ENCODE measurements around the gene DGKB.

DGKB gene

GRCh38 chr7:14751461-14751860 is 151.1 kb downstream of the DGKB start:
- TF ChIP-seq ARNT (IDR thresholded peaks at IDR 0.05) (no peak), LEF1 (IDR thresholded peaks at IDR 0.05; ENCODE audit: borderline replicate concordance) (no peak), BHLHE40 (IDR thresholded peaks at IDR 0.05; ENCODE audit: borderline replicate concordance) (no peak), FOXK2 (IDR thresholded peaks at IDR 0.05) (no peak), L3MBTL2 (conservative IDR thresholded peaks at IDR 0.05) (no peak), HDGF (IDR thresholded peaks at IDR 0.05; ENCODE audit: borderline replicate concordance) (no peak)
- ChIA-PET CTCF (no interaction called here), POLR2A (no interaction called here)
- DNase-seq (ENCODE audit: extremely low spot score): no peak

- no peak for DNase-seq (ENCODE audit: extremely low spot score)
These were observed 154.1 kb downstream of the DGKB start for GRCh38 chr7:14748461-14748860.

GRCh38 chr7:14747701-14748100 is 154.8 kb downstream of the DGKB start:
- TF ChIP-seq PKNOX1 (IDR thresholded peaks at IDR 0.05) (no peak), CTBP1 (IDR thresholded peaks at IDR 0.05; ENCODE audit: borderline replicate concordance) (no peak), SUZ12 (IDR thresholded peaks at IDR 0.05) (no peak), FOXM1 (IDR thresholded peaks at IDR 0.05; ENCODE audit: borderline replicate concordance) (no peak), ZNF384 (IDR thresholded peaks at IDR 0.05) (no peak), FOXK2 (IDR thresholded peaks at IDR 0.05) (no peak), BHLHE40 (IDR thresholded peaks at IDR 0.05; ENCODE audit: borderline replicate concordance) (no peak), ELF4 (IDR thresholded peaks at IDR 0.05) (no peak), NFRKB (IDR thresholded peaks at IDR 0.05) (no peak), TARDBP (IDR thresholded peaks at IDR 0.05) (no peak), ARNT (IDR thresholded peaks at IDR 0.05) (no peak), SP1 (IDR thresholded peaks at IDR 0.05) (no peak), FOXA1 (IDR thresholded peaks at IDR 0.05) (no peak), L3MBTL2 (conservative IDR thresholded peaks at IDR 0.05) (no peak), LEF1 (IDR thresholded peaks at IDR 0.05; ENCODE audit: borderline replicate concordance) (no peak), HDGF (IDR thresholded peaks at IDR 0.05; ENCODE audit: borderline replicate concordance) (no peak)
- CTCF ChIA-PET: no interaction called here
- POLR2A ChIA-PET: no interaction called here
- DNase-seq (ENCODE audit: extremely low spot score): no peak

More at GRCh38 chr7:14748461-14748860, 154.1 kb downstream of the DGKB start:
- no peak for TF ChIP-seq NFRKB (IDR thresholded peaks at IDR 0.05)
- TF ChIP-seq PKNOX1 (IDR thresholded peaks at IDR 0.05): no peak
- TF ChIP-seq CTBP1 (IDR thresholded peaks at IDR 0.05; ENCODE audit: borderline replicate concordance): no peak
- TF ChIP-seq ELF4 (IDR thresholded peaks at IDR 0.05): no peak
- no peak for TF ChIP-seq ZNF384 (IDR thresholded peaks at IDR 0.05)
- TF ChIP-seq HDGF (IDR thresholded peaks at IDR 0.05; ENCODE audit: borderline replicate concordance): no peak
- no peak for TF ChIP-seq LEF1 (IDR thresholded peaks at IDR 0.05; ENCODE audit: borderline replicate concordance)
- POLR2A ChIA-PET: no interaction called here
- CTCF ChIA-PET: no interaction called here

- no peak for DNase-seq (ENCODE audit: extremely low spot score)
- ChIA-PET CTCF (no interaction called here), POLR2A (no interaction called here)
- TF ChIP-seq SUZ12 (IDR thresholded peaks at IDR 0.05) (no peak), FOXA1 (IDR thresholded peaks at IDR 0.05) (no peak), FOXM1 (IDR thresholded peaks at IDR 0.05; ENCODE audit: borderline replicate concordance) (no peak), LEF1 (IDR thresholded peaks at IDR 0.05; ENCODE audit: borderline replicate concordance) (no peak), NFRKB (IDR thresholded peaks at IDR 0.05) (no peak), PKNOX1 (IDR thresholded peaks at IDR 0.05) (no peak), FOXK2 (IDR thresholded peaks at IDR 0.05) (no peak), BHLHE40 (IDR thresholded peaks at IDR 0.05; ENCODE audit: borderline replicate concordance) (no peak), ELF4 (IDR thresholded peaks at IDR 0.05) (no peak), TARDBP (IDR thresholded peaks at IDR 0.05) (no peak), L3MBTL2 (conservative IDR thresholded peaks at IDR 0.05) (no peak), SP1 (IDR thresholded peaks at IDR 0.05) (no peak), HDGF (IDR thresholded peaks at IDR 0.05; ENCODE audit: borderline replicate concordance) (no peak), CTBP1 (IDR thresholded peaks at IDR 0.05; ENCODE audit: borderline replicate concordance) (no peak), ZNF384 (IDR thresholded peaks at IDR 0.05) (no peak), ARNT (IDR thresholded peaks at IDR 0.05) (no peak)
These were observed 157.5 kb downstream of the DGKB start for GRCh38 chr7:14745076-14745475.

GRCh38 chr7:14740606-14741005 is 161.9 kb downstream of the DGKB start:
- POLR2A ChIA-PET: no interaction called here
- no peak for DNase-seq (ENCODE audit: extremely low spot score)
- TF ChIP-seq HDGF (IDR thresholded peaks at IDR 0.05; ENCODE audit: borderline replicate concordance) (no peak), FOXA1 (IDR thresholded peaks at IDR 0.05) (no peak), CTBP1 (IDR thresholded peaks at IDR 0.05; ENCODE audit: borderline replicate concordance) (no peak), ZNF384 (IDR thresholded peaks at IDR 0.05) (no peak), LEF1 (IDR thresholded peaks at IDR 0.05; ENCODE audit: borderline replicate concordance) (no peak), ARNT (IDR thresholded peaks at IDR 0.05) (no peak), L3MBTL2 (conservative IDR thresholded peaks at IDR 0.05) (no peak), NFRKB (IDR thresholded peaks at IDR 0.05) (no peak), PKNOX1 (IDR thresholded peaks at IDR 0.05) (no peak), ELF4 (IDR thresholded peaks at IDR 0.05) (no peak), FOXM1 (IDR thresholded peaks at IDR 0.05; ENCODE audit: borderline replicate concordance) (no peak), SUZ12 (IDR thresholded peaks at IDR 0.05) (no peak)
- CTCF ChIA-PET: no interaction called here

- TF ChIP-seq SP1 (IDR thresholded peaks at IDR 0.05) (no peak), FOXK2 (IDR thresholded peaks at IDR 0.05) (no peak), L3MBTL2 (conservative IDR thresholded peaks at IDR 0.05) (no peak), CTBP1 (IDR thresholded peaks at IDR 0.05; ENCODE audit: borderline replicate concordance) (no peak), TARDBP (IDR thresholded peaks at IDR 0.05) (no peak), PKNOX1 (IDR thresholded peaks at IDR 0.05) (no peak), ZNF384 (IDR thresholded peaks at IDR 0.05) (no peak), HDGF (IDR thresholded peaks at IDR 0.05; ENCODE audit: borderline replicate concordance) (no peak), BHLHE40 (IDR thresholded peaks at IDR 0.05; ENCODE audit: borderline replicate concordance) (no peak), FOXM1 (IDR thresholded peaks at IDR 0.05; ENCODE audit: borderline replicate concordance) (no peak), NFRKB (IDR thresholded peaks at IDR 0.05) (no peak), ELF4 (IDR thresholded peaks at IDR 0.05) (no peak), LEF1 (IDR thresholded peaks at IDR 0.05; ENCODE audit: borderline replicate concordance) (no peak), FOXA1 (IDR thresholded peaks at IDR 0.05) (no peak), ARNT (IDR thresholded peaks at IDR 0.05) (no peak), SUZ12 (IDR thresholded peaks at IDR 0.05) (no peak)
- ChIA-PET POLR2A (no interaction called here), CTCF (no interaction called here)
- DNase-seq (ENCODE audit: extremely low spot score): no peak
These were observed 162.7 kb downstream of the DGKB start for GRCh38 chr7:14739841-14740185.

All from HEK293T (cell line).